Activated CD8-positive, alpha-beta T cell treated with anti-CD3 and anti-CD28 coated beads for 36 hours (primary cell): Measurements from ENCODE around the gene TRPV4. TPM values are rescaled to one million over a fixed set of nuclear protein-coding genes. Genes with fewer than 3 reads are reported as not detected.
A peak's percentile ranks its signal among the peaks of the same experiment; 100 is the strongest.

Experiments
- ATAC-seq: fragments of 200-7000 bp; cut with Tn5 transposase; one replicate; pipeline ENCODE4 v1.10.0; 2021; ENCODE audit warnings: mild to moderate bottlenecking, moderate library complexity
- CTCF ChIA-PET: fragments of 350-600 bp; sonication (Branson Sonifier 250); formaldehyde crosslinking; loops from one replicate; lab custom pipeline; 2021; ENCODE audit warnings: antibody characterized with exemption; lab: Charles Lee
- POLR2A ChIA-PET: fragments of 350-600 bp; sonication (Branson Sonifier 250); formaldehyde crosslinking; loops from one replicate; lab custom pipeline; 2021; ENCODE audit warnings: antibody characterized with exemption; lab: Charles Lee
- DNase-seq: peaks from one replicate; pipeline ENCODE4 v3.0.0-alpha.2; 2020
- H3K27ac Mint-ChIP-seq: one replicate; pipeline ENCODE4 v1.8.0; 2021; ENCODE audit warnings: mild to moderate bottlenecking, mixed read lengths
- H3K27me3 Mint-ChIP-seq: one replicate; pipeline ENCODE4 v1.8.0; 2021; ENCODE audit warnings: mixed read lengths
- H3K36me3 Mint-ChIP-seq: one replicate; pipeline ENCODE4 v1.8.0; 2021; ENCODE audit warnings: low read depth, mixed read lengths
- H3K4me1 Mint-ChIP-seq: one replicate; pipeline ENCODE4 v1.8.0; 2021; ENCODE audit warnings: low read depth, mixed read lengths
- H3K4me3 Mint-ChIP-seq: one replicate; pipeline ENCODE4 v1.8.0; 2021; ENCODE audit warnings: mild to moderate bottlenecking, moderate library complexity, mixed read lengths
- H3K9me3 Mint-ChIP-seq: one replicate; pipeline ENCODE4 v1.8.0; 2021; ENCODE audit warnings: mixed read lengths
- CTCF ChIP-seq: fragments of 200-600 bp; IDR thresholded peaks from one replicate; pipeline ENCODE4 v1.8.0; 2022; ENCODE audit warnings: antibody characterized with exemption, mild to moderate bottlenecking
- intact Hi-C: fragments of 100-400 bp; cut with micrococcal nuclease; formaldehyde crosslinking; loops from one replicate; pipeline ENCODE4 v1.10.0; 2022
- total RNA-seq, 2 experiments: library from RNA; stranded (reverse); gene quantifications; one replicate each; pipeline ENCODE4 v1.2.3, GENCODE V29; 2021

The TRPV4 gene
- total RNA-seq, 2 experiments from 2014 or later = not detected

GRCh38 chr12:109797905-109798669 is 35.1 kb downstream of the TRPV4 start:
- H3K9me3 Mint-ChIP-seq = no peaks in the 10 kb centered on the region
- peak; percentile 37 for ATAC-seq
- TF ChIP-seq CTCF = peak; percentile 35
- intact Hi-C loops = no loop called here
- POLR2A ChIA-PET = no interaction called here
- H3K4me3 Mint-ChIP-seq = no peak overlapping the region
- no peaks in the 10 kb centered on the region for H3K36me3 Mint-ChIP-seq
- peak; percentile 28 for DNase-seq
- H3K4me1 Mint-ChIP-seq = no peaks in the 10 kb centered on the region
- no peaks in the 10 kb centered on the region for H3K27me3 Mint-ChIP-seq
- CTCF ChIA-PET = no interaction called here
- no peak overlapping the region for H3K27ac Mint-ChIP-seq

GRCh38 chr12:109796057-109796456 is 37.1 kb downstream of the TRPV4 start:
- DNase-seq (no peak), ATAC-seq (no peak)
- Mint-ChIP-seq H3K4me3 (no peak overlapping the region), H3K36me3 (no peaks in the 10 kb centered on the region), H3K27me3 (no peaks in the 10 kb centered on the region), H3K9me3 (no peaks in the 10 kb centered on the region), H3K4me1 (no peaks in the 10 kb centered on the region), H3K27ac (no peak overlapping the region)
- ChIA-PET POLR2A (no interaction called here), CTCF (interaction anchor here (1.0 to 1.4 kb wide), 3 partner anchors 10 to 57 kb away, joined by 3 to 4 read pairs (median 4); no protein-coding TSS in a partner anchor)
- intact Hi-C loops = no loop called here
- TF ChIP-seq CTCF = no peak

- Mint-ChIP-seq H3K36me3 (no peaks in the 10 kb centered on the region), H3K4me3 (no peak overlapping the region), H3K27ac (no peak overlapping the region), H3K27me3 (no peaks in the 10 kb centered on the region), H3K4me1 (no peaks in the 10 kb centered on the region), H3K9me3 (no peaks in the 10 kb centered on the region)
- no peak for TF ChIP-seq CTCF
- intact Hi-C loops = no loop called here
- no peak for ATAC-seq
- ChIA-PET POLR2A (no interaction called here), CTCF (interaction anchor here (0.9 to 1.4 kb wide), 4 partner anchors 11 to 58 kb away, joined by 3 to 4 read pairs (median 4); no protein-coding TSS in a partner anchor)
- no peak for DNase-seq
Observed at GRCh38 chr12:109795023-109795422, 38.2 kb downstream of the TRPV4 start.

- H3K27ac Mint-ChIP-seq = no peak overlapping the region
- no peak overlapping the region for H3K4me3 Mint-ChIP-seq
- ChIA-PET POLR2A (no interaction called here), CTCF (interaction anchor here (0.6 kb wide), 1 partner anchor 40 kb away, joined by 3 read pairs; no protein-coding TSS in a partner anchor)
- DNase-seq (no peak), ATAC-seq (no peak)
- H3K36me3 Mint-ChIP-seq = no peaks in the 10 kb centered on the region
- H3K4me1 Mint-ChIP-seq = no peaks in the 10 kb centered on the region
- intact Hi-C loops = no loop called here
- no peak for TF ChIP-seq CTCF
- H3K9me3 Mint-ChIP-seq = no peaks in the 10 kb centered on the region
- no peaks in the 10 kb centered on the region for H3K27me3 Mint-ChIP-seq
Observed at GRCh38 chr12:109793826-109794501, 39.2 kb downstream of the TRPV4 start.

GRCh38 chr12:109793411-109793810 is 39.8 kb downstream of the TRPV4 start:
- intact Hi-C loops = no loop called here
- DNase-seq = no peak
- Mint-ChIP-seq H3K27ac (no peak overlapping the region), H3K4me1 (no peaks in the 10 kb centered on the region), H3K9me3 (no peaks in the 10 kb centered on the region), H3K4me3 (no peak overlapping the region), H3K27me3 (peaks cover under 1% of the 10 kb centered on the region), H3K36me3 (no peaks in the 10 kb centered on the region)
- ChIA-PET POLR2A (no interaction called here), CTCF (no interaction called here)
- TF ChIP-seq CTCF = no peak
- no peak for ATAC-seq
